Measurements from ENCODE around the gene NRXN3.
"Not testable (repeated sequence)": the region's sequence is repeated elsewhere in the genome, so short reads cannot be mapped to it uniquely, and the experiment has no call there.

The NRXN3 gene

DNA sequence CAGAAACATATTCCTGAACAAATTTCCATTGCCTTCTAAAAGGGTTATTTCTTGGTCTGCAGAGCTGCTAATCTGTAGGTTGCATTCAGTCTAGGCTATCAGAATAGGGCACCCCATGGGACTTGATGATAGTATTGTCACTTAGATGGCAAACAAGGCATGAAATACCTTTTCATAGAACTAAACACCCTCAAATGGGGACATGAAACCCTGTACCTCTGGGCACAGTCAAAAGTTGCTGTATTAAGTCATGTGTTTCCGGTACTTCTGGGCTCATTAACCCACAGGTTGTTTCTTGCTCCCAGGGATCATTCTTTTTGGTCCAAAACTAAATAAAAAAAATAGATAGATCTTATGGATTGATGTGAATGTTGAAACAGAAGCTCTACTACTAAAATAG is 930.4 kb downstream of the NRXN3 start:
- H3K36me3 ChIP-seq (ENCODE audit: control insufficient read depth, insufficient read depth, low read length) = no peaks in the 10 kb centered on the region
- H3K27me3 ChIP-seq (replicated peaks; ENCODE audit: control insufficient read depth, insufficient read depth, low read length) = no peaks in the 10 kb centered on the region
- TF ChIP-seq, protein P1, sequence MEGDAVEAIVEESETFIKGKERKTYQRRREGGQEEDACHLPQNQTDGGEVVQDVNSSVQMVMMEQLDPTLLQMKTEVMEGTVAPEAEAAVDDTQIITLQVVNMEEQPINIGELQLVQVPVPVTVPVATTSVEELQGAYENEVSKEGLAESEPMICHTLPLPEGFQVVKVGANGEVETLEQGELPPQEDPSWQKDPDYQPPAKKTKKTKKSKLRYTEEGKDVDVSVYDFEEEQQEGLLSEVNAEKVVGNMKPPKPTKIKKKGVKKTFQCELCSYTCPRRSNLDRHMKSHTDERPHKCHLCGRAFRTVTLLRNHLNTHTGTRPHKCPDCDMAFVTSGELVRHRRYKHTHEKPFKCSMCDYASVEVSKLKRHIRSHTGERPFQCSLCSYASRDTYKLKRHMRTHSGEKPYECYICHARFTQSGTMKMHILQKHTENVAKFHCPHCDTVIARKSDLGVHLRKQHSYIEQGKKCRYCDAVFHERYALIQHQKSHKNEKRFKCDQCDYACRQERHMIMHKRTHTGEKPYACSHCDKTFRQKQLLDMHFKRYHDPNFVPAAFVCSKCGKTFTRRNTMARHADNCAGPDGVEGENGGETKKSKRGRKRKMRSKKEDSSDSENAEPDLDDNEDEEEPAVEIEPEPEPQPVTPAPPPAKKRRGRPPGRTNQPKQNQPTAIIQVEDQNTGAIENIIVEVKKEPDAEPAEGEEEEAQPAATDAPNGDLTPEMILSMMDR (IDR thresholded peaks at IDR 0.05; ENCODE audit: insufficient read depth, low read length, poor library complexity, severe bottlenecking) = no peak
- H3K4me3 ChIP-seq (replicated peaks; ENCODE audit: low read depth, low read length) = no peak overlapping the region
- DNase-seq (ENCODE audit: extremely low read depth, insufficient read length) = no peak

DNA sequence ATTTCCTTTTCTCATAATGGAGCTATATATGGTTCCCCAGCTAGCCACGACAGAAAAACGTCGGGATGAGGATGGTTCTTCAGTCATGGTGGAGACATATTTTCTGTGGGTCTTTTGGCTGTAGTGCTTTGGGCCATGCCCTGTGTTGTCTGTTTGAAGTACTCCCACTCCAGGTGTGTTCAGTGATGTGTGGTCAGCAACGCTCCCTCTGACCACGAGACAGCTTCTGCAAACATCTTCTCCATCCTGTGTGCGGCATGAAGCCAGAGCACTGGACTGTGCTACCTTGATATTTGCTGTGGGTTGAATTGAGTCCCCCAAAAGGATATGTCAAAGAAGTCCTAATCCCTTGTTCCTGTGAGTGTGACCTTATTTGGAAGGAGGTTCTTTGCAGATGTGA is 931.2 kb downstream of the NRXN3 start:
- H3K4me3 ChIP-seq (replicated peaks; ENCODE audit: low read depth, low read length) = no peak overlapping the region
- H3K27me3 ChIP-seq (replicated peaks; ENCODE audit: control insufficient read depth, insufficient read depth, low read length) = no peaks in the 10 kb centered on the region
- H3K36me3 ChIP-seq (ENCODE audit: control insufficient read depth, insufficient read depth, low read length) = no peaks in the 10 kb centered on the region
- TF ChIP-seq, protein P1 (IDR thresholded peaks at IDR 0.05; ENCODE audit: insufficient read depth, low read length, poor library complexity, severe bottlenecking) = no peak
- DNase-seq (ENCODE audit: extremely low read depth, insufficient read length) = no peak

DNA sequence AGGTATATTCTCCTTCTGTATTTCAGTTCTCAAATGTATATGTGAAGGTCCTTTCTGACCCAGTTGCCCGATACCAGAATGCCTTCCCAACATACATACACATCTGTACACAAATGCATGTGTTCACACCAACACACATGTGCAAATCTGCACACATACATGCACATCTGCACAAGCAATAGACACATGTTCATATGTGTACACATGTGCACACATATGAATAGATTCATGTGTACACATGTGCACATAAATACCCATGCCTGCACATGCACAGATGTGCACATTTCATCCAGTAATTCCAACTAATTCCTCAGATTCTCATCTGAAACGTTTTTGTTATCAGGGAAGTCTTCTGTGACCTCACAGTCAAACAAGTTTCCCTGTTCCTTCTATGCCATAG is 933.6 kb downstream of the NRXN3 start:
- Histone ChIP-seq H3K27me3 (replicated peaks; ENCODE audit: control insufficient read depth, insufficient read depth, low read length) (no peaks in the 10 kb centered on the region), H3K36me3 (ENCODE audit: control insufficient read depth, insufficient read depth, low read length) (no peaks in the 10 kb centered on the region), H3K4me3 (replicated peaks; ENCODE audit: low read depth, low read length) (no peak overlapping the region)
- TF ChIP-seq, protein P1 (IDR thresholded peaks at IDR 0.05; ENCODE audit: insufficient read depth, low read length, poor library complexity, severe bottlenecking) = no peak
- no peak for DNase-seq (ENCODE audit: extremely low read depth, insufficient read length)

DNA sequence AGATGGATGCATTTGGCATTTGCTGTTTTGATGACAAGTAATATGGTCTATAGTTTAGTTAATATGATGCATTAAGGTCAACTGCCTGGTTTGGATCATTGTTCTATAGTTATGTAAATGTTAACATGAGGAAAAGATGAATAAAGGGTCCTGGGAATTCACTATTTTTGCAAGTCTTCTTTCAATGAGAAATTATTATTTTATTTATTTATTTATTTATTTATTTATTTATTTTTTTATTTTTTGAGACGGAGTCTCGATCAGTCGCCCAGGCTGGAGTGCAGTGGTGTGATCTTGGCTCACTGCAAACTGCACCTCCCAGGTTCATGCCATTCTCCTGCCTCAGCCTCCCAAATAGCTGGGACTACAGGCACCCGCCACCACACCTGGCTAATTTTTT is 940.4 kb downstream of the NRXN3 start:
- H3K36me3 ChIP-seq (ENCODE audit: control insufficient read depth, insufficient read depth, low read length); H3K4me3 ChIP-seq (replicated peaks; ENCODE audit: low read depth, low read length); DNase-seq (ENCODE audit: extremely low read depth, insufficient read length); H3K27me3 ChIP-seq (replicated peaks; ENCODE audit: control insufficient read depth, insufficient read depth, low read length): not testable (repeated sequence)

DNA sequence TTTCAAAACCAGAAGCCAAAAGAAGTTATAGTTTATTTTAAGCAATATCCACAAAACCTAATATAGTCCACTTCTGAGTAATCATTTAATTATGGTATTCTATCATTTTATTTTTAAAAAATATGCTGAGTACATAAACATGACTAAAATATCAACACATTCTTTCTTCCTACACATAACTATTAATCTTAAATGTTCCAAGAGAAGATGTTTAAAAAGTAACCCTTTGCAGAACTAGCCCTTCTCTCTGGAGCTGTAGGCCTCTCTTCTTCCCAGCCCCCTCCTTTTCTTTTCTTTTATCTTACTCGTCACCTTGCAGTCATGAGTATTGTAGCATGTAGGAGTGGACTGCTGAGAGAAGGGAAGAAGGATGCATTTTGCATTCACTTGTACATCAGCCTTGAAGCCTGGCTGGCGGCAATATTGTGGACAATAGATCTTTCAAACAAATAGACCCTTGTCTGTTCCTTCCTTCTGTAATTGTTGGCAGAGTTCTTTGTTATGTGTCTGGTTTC is 941.9 kb downstream of the NRXN3 start:
- no peaks in the 10 kb centered on the region for H3K36me3 ChIP-seq (ENCODE audit: control insufficient read depth, insufficient read depth, low read length)
- TF ChIP-seq, protein P1 (IDR thresholded peaks at IDR 0.05; ENCODE audit: insufficient read depth, low read length, poor library complexity, severe bottlenecking) = no peak
- H3K4me3 ChIP-seq (replicated peaks; ENCODE audit: low read depth, low read length) = no peak overlapping the region

DNA sequence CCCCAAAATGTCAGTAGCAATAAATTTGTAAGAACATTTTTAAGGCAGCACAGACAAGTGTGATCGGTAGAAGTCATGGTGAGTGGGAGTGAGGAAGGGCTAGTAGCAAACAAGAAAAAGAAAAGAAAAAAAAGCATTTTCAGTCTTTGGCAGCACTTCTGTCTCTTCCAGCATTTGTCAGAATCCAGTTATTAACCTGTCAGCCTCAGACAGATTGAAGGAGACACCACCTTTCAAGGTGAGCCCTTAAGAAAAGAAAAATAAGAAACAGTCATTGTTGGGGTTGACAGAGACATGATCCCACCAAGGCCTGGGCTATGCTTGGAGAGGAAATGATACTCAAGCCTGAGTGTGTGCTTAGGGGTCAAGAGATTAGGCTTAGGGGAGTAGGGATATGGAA is 947.4 kb downstream of the NRXN3 start:
- Histone ChIP-seq H3K27me3 (replicated peaks; ENCODE audit: control insufficient read depth, insufficient read depth, low read length) (no peaks in the 10 kb centered on the region), H3K4me3 (replicated peaks; ENCODE audit: low read depth, low read length) (no peak overlapping the region), H3K36me3 (ENCODE audit: control insufficient read depth, insufficient read depth, low read length) (no peaks in the 10 kb centered on the region)
- TF ChIP-seq, protein P1 (IDR thresholded peaks at IDR 0.05; ENCODE audit: insufficient read depth, low read length, poor library complexity, severe bottlenecking) = no peak
- no peak for DNase-seq (ENCODE audit: extremely low read depth, insufficient read length)

More for the DNA sequence above, 941.9 kb downstream of the NRXN3 start:
- no peaks in the 10 kb centered on the region for H3K27me3 ChIP-seq (replicated peaks; ENCODE audit: control insufficient read depth, insufficient read depth, low read length)
- DNase-seq (ENCODE audit: extremely low read depth, insufficient read length) = no peak

All from GM06990 (cell line).